HG02763 (cell line): ENCODE results near the gene MAGI2.
A peak's percentile ranks its signal among the peaks of the same experiment; 100 is the strongest.

Source experiments
- ATAC-seq: cut with Tn5 transposase; IDR thresholded peaks from one replicate; pipeline ENCODE4 v1.9.1; 2021; ENCODE audit warnings: mild to moderate bottlenecking, moderate library complexity; ENCODE audit not compliant: unreplicated experiment

MAGI2 gene

DNA sequence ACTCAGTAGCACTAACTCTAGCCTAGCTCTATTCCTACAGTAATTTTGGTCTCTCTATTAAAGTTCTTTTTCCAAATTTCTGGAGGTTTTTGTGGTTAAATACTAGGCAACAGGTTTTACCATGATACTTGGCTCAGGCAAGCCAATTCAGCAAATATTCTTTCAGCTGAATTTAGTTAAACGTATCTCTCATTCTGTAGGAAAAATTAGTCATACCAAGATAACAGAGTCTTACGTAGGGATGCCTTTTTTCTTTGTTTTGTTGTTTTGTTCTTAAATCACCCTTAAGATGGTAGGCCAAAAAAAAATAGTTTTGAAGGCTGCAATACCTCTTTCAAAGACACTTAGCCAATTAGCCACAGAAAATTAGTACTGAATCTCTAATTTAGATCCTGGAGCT, 180.5 kb downstream of the MAGI2 start:
- no peak for ATAC-seq

DNA sequence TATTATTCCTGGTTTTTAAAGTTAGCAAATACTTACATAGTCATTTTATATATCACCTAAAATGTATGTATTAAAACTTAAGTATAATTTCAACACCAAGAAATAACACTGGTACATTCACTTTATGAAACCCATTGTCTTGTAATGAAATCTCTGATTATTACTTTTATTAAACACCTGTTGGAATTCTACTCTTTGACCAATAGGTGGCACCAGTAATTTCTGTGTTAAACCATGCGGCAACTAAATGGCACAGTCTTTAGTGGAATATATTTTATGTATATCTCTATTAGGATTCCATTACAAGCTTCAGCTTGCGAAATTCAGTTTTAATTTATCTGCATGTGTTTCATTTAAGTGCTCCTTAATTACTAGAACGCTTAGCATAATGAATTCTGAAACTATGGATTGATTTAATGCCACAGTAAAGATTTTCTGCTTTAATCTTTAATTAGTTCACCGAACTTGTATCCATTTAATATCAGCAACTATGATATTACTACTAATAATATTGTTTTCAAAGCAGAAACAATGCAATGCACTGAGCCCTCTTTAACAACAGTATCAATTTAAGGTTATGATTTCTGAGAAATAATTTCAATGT, 181.3 kb downstream of the MAGI2 start:
- ATAC-seq: peak; percentile 63

DNA sequence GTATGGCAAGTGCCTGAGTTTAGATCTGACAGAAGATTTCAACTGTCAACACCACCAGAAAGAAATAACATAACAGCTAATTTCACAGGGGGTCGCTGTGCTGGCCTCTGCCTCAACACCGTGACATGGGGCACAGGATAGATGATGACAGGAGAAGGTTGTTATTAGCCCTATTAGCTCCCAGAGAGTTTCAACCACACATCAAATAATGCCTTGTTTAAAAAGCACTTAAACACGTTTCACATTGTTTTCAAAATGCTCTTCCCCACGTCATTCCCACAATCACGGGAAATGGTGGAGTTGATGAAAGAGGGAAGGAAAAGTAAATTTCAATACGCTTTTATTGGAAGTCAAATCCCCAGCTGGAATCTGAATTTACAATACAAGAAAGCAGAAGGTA, 184.7 kb downstream of the MAGI2 start:
- ATAC-seq: no peak

DNA sequence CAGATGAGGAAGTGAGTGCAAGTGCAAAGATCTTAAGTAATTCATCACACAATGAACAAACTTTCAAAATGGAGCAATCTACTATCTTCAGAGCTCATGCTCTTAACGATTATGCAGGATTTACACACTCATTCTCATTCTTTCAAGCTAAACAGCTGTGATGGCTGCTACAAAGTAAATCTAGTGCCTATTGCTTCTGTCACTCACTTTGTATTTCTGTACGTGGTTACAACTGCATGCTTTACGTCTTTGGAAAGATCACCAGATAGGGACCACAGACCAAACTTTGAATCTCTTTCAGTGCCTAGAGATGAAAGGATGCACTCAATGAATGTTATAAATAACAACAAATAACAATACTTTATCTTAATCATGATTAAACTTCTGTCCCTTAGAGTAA, 194.6 kb downstream of the MAGI2 start:
- no peak for ATAC-seq

DNA sequence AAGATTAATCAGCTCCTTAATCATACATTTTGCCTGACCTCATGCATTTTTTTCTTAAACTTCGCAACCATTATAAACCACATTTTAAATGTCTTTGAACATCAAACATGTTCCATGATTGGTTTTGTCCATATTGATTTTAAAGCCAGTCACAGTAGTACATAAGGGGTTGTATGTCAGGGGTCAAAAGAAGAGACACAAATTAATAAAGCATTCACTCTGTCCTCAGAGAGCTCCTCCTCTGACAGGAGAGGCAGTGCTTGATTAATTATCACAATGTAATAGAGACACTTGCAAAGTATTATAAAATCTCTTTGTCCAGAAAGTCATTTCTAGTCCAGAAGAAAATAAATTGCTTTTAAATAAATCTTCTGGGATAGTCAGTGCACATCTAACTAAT, 195.5 kb downstream of the MAGI2 start:
- no peak for ATAC-seq

DNA sequence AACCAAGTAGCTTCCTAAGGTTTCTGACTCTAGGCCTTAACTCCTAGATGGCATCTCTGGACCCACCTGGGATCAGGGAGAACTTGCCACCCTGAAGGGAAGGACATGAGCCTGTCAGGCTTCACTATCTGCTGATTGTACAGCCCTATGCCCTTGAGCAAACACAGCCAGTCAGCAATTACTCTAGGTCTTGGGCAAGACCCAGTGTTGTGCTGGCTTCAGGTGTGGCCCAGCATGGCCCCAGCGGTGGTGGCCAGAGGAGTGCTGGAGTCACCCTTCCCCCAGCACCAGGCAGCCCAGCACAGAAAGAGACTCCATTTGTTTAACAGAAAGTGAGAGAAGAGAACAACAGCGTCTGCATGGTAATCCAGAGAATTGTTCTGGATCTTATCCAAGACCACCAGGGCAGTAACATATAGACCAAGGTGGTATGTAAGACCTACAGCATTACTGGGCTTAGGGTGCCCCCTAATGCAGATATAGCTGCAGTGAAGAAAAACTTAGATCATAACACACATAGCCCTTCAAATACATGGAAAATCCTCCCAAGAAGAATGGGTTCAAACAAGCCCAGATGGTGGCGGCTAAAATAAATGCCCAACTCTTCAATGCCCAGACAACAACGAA, 207.7 kb downstream of the MAGI2 start:
- no peak for ATAC-seq

DNA sequence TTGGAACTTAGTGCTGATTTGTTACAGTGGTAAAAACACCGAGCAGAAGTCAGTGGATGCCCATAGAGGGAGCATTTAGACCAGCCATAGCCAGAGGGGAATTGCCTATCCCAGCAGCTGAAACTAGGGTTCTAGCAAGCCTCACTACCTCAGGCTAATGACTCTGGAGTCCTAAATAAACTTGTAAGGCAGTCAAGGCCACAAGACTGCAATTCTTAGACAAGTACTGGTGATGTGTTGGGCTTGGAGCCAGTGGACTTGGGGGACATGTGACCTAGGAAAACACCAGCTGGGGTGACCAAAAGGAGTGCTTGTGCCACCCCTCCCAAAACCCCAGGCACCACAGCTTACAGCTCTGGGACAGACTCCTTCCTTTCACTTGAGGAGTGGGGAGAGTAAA, 209.0 kb downstream of the MAGI2 start:
- ATAC-seq: no peak

DNA sequence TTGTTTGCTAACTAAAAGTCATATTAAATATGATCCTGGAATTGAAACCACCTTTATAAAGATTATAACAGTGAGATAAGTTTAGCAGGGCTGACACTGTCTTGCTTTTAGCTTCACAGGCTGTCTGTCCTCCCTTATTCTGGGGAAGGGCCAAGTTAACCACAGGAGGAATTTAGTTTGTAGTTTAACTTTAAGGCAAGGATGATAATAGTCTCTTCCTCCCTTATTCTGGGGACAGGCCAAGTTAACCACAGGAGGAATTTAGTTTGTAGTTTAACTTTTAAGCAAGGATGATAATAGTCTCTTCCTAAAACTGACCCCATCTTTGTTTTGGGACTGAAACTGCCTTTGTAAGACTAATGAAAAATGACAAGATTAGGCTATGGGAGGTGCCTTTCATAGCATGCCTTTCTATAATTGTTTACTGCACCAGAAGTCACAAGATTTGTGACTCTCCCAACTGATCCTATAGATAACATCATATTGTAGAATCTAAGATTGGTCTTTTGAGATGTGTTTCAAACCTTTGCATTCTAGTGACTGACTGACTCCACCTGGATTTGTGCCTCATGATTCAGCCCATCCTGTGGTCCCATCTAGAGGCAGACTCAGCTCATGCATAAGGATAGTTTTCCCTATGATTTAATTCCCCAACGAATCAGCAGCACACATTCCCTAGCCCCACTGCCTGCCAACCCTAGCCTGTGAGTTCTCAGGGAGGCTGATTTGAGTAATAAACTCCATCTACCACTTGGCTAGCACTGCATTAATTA, 212.0 kb downstream of the MAGI2 start:
- ATAC-seq: no peak

DNA sequence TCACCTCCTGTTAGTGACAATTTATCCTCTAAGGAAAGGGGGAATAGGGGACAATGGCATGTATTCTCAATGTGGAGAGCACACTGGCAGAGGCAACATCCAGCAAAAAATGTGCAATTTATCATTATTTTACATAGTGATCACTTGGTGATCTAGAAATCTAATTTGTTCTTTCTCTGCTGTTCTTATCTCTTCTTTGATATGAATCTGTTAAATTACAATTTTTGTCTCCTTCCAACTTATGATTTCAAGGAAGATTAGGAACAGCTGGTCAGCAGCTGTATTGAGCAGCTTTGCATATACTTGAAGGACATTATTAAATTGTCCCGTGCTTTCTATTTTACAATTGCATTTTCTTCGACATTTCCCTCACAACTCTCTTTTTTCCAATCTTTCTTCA, 213.1 kb downstream of the MAGI2 start:
- no peak for ATAC-seq

DNA sequence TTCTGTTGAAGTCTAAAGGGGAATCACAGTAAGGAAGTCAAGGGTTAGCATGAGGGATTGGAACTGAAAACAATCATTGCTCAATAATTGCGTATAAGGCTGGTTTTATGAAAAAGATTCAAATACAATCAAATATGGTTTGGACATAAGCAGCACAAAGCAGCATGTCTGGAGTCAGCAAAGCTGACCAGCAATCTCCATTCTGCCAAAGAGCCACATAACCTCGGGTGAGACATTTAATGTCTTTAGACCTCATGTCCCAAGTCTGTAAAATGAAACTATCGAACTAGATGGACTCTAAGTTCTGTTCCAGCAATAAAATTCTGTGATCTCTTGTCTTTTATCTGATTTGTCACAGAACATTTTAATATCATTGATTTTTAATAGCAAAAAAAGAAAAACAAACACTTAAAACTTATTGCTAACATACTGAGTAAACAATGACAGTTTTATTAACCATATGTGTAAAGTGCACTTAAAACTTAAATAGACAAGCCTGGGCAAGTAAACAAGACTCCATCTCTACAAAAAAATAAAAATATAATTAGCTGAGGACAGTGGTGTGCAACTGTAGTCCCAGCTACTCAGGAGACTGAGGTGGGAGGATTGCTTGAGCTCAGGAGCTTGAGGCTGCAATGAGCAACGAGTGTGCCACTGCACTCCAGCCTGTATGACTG, 217.0 kb downstream of the MAGI2 start:
- no peak for ATAC-seq

DNA sequence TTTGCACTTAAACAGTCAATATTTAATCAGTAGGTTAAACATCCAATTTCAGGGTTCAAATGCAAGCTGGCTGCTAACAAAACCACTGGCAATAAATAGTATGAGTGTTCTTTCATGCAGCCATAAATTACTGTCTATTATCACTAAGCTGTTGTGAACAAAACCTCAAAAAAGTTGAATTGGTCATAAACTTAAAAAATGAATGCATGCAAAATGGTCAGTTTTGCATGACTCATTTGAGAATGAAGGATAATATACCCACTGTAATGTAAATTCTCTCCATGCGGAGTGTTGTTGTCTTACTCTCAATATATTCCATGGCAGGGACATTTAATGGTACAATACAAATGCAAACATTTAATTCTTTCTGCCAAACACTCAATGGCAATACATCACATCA, 226.4 kb downstream of the MAGI2 start:
- ATAC-seq: no peak

DNA sequence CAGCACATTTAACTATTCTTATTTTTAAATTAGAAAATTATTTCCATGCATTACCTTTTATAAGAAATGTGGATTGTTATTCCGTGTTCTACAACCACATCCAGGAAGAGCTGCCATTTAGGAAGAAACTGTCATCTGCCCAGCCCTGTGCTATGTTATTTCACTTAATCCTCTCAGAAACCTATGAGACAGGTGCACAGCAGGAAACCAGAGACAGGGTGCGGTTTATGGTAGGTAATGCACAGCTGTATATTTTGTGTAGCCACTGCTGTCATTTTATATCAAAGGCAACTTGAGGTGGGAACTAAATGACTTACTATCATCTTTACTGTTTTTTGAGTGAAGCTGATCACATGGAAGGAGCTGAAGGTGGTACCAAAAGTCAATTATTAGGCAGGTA, 232.3 kb downstream of the MAGI2 start:
- ATAC-seq: no peak

DNA sequence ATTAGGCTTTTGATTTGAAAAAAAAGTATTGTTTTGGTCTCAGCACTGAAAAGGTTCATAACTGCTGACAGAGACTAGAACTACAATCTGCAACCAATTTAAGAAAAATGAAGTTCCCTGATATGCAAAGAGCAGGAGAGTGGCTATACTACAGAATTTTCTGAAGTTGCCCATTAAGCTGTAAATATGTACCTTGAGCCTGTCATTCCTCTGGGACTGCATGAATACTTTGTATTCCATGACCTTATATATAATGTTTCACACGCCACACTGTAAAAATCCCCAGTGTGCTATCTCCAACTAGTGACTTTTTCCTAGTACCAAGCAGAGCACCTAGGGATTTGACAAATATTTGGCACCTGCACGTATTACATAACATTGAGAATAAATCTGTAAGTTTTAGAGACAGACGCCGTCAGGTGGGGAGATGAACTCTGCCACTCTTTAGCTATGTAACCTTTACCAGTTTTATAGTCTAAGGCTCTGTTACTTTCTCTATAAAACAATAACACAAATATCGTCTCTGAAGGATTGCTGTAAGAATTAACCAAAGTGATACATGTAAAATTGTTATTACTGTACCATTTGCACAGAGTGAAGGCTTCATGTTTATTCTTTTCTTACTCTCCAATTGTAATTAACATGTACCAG, 235.4 kb downstream of the MAGI2 start:
- ATAC-seq: no peak

DNA sequence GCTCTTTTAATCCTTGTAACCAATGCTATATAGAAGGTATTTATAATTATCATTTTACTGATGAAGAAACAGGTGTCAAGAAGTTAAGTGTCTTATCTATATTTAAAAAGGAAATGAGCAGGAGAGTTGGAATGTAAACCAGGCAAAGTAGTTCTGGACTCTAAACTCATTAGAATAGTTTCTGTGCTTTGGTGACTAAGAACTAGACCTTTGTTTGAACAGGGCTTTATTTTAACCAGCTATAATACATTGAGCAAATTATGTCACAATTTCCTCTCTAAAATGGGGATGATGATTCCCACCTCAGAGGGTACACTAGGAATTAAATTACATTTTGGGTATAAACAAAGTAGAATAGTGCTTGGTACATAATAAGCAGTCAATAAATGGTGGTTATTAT, 236.0 kb downstream of the MAGI2 start:
- ATAC-seq: no peak

DNA sequence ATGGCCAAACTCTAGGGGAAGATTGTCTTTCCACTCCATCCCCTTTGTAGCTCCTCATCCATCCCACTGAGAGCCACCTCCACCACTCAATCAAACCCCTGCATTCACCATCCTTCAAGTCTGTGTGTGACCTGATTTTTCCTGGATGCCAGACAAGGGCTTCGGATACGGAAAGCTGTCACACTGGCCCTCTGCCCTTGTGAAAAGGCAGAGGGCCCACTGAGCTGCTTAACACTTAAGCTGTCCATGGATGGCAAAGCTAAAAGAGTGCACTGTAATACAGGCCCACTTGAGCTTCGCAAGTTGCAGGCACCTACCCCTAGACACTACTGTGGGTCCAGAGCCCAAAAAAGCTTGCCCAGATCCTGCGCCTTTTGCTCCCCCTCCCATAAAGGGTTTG, 237.2 kb downstream of the MAGI2 start:
- ATAC-seq: no peak

DNA sequence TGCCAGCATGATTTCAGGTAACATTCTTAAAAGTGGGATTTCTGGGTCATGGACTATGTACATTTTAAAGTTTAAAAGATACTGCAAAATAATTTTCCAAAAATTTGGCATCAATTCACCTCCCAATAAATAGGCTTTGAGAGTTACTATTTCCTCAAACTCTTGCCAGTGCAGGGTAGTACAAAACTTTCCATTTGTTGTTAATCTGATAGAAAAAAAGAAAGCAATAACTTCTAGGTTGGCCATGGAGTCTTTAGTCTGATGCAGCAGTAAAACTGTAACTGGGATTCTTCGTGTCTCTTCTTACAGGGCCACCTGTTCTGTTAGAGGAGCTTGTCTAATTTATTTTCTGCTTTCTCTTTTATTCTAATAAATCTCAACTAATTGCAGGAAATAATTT, 241.1 kb downstream of the MAGI2 start:
- ATAC-seq: no peak

DNA sequence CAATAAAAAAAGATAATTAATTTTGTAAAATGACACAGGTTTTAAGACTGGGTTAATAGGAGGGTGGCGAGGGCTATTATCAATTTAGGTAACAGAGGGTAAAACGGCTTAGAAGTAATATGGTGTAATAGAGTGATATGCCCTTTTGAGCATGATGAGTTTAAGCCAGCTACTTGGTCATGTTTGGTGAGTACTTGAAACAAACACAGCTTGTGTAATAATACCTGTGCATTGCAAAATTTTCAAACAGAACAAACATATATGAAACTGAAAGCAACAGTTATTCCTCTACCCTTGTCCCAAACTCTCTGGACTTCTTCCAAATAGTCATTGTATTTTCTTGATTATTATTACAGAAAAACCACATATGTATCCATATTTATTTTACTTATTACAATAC, 241.7 kb downstream of the MAGI2 start:
- no peak for ATAC-seq

DNA sequence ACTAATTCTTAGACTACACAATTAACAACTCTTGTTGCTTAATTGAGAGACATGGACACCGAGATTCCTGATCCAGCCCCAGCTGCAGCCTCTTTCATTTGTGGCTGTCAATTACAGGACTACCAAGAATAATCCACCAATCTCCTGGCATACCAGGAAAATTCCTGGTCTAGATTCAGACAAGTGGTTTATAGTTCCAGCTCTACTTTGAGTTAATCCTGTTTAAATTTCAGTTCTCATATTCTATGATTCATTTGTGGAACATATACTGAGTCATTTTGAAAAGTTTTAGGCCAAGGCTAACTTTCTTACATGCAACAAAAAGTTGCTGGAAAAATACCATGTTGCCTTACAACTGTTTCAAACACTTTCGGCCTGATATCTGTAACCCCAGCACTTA, 253.5 kb downstream of the MAGI2 start:
- ATAC-seq: no peak

DNA sequence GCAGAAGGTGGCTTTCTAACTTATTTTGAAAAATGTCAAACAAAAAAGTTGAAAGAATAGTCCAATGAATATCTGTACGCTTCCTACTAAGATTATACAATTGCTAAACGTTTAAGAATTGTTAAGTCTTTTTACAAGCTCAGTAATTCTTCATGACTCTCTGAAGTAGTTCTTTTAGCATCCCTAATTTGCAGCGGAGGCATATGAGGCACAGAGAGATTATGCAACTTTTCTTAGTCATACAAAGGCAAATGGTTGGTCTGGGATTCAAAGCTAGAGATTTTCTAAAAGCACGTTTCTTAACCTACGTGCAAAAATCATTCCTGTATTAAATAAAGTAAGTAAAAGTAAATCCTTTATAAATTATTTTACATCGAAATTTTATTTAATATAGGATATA, 254.2 kb downstream of the MAGI2 start:
- ATAC-seq: no peak

DNA sequence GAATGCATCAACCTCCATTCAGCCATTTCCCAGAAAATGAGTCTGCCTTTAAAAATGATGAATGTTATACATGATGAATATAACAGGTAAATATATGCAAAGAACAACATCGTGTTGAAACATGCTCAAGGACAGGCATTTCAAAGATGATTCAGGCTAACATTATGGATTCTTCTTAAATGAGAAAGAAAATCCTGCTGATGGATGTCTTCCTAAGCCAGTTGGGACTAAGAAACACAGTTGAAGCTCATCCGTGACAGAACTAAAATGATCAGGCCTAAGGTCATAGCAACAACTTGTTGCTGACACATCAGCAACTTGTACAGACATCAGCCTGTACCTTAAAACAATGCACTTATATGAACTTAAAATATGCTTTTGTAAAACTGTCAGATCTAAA, 267.9 kb downstream of the MAGI2 start:
- no peak for ATAC-seq

DNA sequence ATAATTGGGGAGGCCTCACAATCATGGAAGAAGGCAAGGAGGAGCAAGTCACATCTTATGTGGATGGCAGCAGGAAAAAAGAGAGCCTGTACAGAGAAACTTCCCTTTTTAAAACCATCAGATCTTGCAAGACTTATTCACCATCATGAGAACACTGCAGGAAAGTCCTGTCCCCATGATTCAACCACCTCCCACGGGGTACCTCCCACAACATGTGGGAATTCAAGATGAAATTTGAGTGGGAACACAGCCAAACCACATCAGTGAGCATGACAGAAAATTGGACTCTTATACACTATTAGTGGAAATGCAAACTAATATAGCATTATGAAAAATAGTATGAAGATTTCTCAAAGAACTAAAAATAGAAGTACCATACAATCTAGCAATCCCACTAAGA, 271.2 kb downstream of the MAGI2 start:
- ATAC-seq: no peak
